Stimulated activated CD4-positive, alpha-beta T cell treated with anti-CD3 and anti-CD28 coated beads, TNF-alpha, amount 100 ng/mL, for 1 hour (primary cell): Measurements from ENCODE around the gene WT1.
"Not testable (repeated sequence)": the region's sequence is repeated elsewhere in the genome, so short reads cannot be mapped to it uniquely, and the experiment has no call there.

Source experiments
- DNase-seq, 3 donors: peaks; one replicate each; pipeline ENCODE4 v3.0.0-alpha.2; 2020; ENCODE audit warnings: low read depth in 3 of 3, low spot score in 1 of 3

The WT1 gene

GRCh38 chr11:32435511-32435941 lies at the start of gene WT1:
TSS of gene WT1 (minus strand) at chr11:32435539.
- DNase-seq: no peak

GRCh38 chr11:32479291-32479690 lies 44.0 kb upstream of the WT1 start:
- no peak for DNase-seq

GRCh38 chr11:32478277-32478731 lies 43.0 kb upstream of the WT1 start:
- no peak for DNase-seq

GRCh38 chr11:32473282-32473909 lies 38.1 kb upstream of the WT1 start:
- no peak for DNase-seq

GRCh38 chr11:32472226-32472625 lies 36.9 kb upstream of the WT1 start:
- no peak for DNase-seq

GRCh38 chr11:32471544-32471943 lies 36.2 kb upstream of the WT1 start:
- DNase-seq: not testable (repeated sequence)

- DNase-seq: no peak
Observed at GRCh38 chr11:32469791-32470190, 34.5 kb upstream of the WT1 start.

- DNase-seq: no peak
Observed at GRCh38 chr11:32466279-32466915, 31.1 kb upstream of the WT1 start.

- no peak for DNase-seq
Observed at GRCh38 chr11:32464078-32464477, 28.7 kb upstream of the WT1 start.

- no peak for DNase-seq
Observed at GRCh38 chr11:32462011-32462690, 26.8 kb upstream of the WT1 start.

- DNase-seq: no peak
Observed at GRCh38 chr11:32456864-32457263, 21.5 kb upstream of the WT1 start.

GRCh38 chr11:32454993-32455392 lies 19.7 kb upstream of the WT1 start:
- DNase-seq: no peak

GRCh38 chr11:32451808-32452207 lies 16.5 kb upstream of the WT1 start:
- no peak for DNase-seq

- DNase-seq: no peak
Observed at GRCh38 chr11:32450372-32450771, 15.0 kb upstream of the WT1 start.

GRCh38 chr11:32448232-32448631 lies 12.9 kb upstream of the WT1 start:
- no peak for DNase-seq

- no peak for DNase-seq
Observed at GRCh38 chr11:32447252-32447651, 11.9 kb upstream of the WT1 start.

- DNase-seq: no peak
Observed at GRCh38 chr11:32446227-32446626, 10.9 kb upstream of the WT1 start.

GRCh38 chr11:32444186-32444585 lies 8.8 kb upstream of the WT1 start:
- no peak for DNase-seq

- DNase-seq: no peak
Observed at GRCh38 chr11:32440916-32441315, 5.6 kb upstream of the WT1 start.

GRCh38 chr11:32440312-32440908 lies 5.1 kb upstream of the WT1 start:
- no peak for DNase-seq

GRCh38 chr11:32439501-32440210 lies 4.3 kb upstream of the WT1 start:
- no peak for DNase-seq
